ENCODE results near the gene HCRTR1. TPM values are rescaled to one million over a fixed set of nuclear protein-coding genes. Genes with fewer than 3 reads are reported as not detected.
A peak's percentile ranks its signal among the peaks of the same experiment; 100 is the strongest.

Gene HCRTR1
- total and polyA plus RNA-seq, 2 experiments from 2014 or later = not detected

DNA sequence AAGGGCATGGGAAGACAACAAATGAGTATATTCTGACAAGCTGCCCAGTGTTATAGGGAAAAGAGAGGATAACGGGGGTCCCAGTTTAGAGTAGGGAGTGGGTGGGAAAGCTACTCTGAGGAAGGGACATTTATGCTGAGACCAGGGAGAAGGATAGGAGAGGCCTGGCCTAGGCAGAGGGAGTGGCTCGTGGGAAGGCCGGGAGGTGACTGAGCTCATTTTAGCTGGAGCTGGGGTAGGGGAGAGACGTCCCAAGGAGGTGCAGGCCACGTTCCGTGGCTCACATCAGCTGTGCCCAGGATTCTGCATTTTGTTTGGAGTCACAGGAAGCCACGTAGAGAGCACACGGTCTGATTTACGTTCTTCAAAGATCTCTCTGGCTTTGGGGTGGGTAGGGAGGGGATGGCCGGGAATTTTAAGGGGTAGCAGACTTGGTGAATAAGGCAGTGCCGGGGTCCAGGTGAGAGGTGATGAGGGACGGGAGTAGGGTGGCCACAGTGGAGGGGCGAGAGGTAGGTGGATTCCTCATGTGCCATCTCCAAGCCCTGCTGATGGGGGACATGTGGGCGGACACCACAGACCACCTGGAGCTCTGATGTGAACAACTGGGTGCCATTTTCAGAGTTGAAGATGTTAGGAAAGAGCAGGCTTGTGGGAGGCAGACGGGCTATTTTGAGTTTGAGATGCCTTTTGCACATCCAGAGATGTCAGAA is 36.4 kb upstream of the HCRTR1 start:
- in situ Hi-C loops (cut with MboI) = no loop called here
- H3K9ac ChIP-seq = no peak overlapping the region
- no peak overlapping the region for H3K4me3 ChIP-seq
- no peaks in the 10 kb centered on the region for H3K9me2 ChIP-seq (ENCODE audit: insufficient read depth)
- no peak for DNase-seq
- no peaks in the 10 kb centered on the region for H3K79me2 ChIP-seq (ENCODE audit: insufficient read depth)
- no peak overlapping the region for H3K27ac ChIP-seq
- H2AFZ ChIP-seq = no peak overlapping the region
- H3K27me3 ChIP-seq (replicated peaks; ENCODE audit: insufficient read depth) = no peaks in the 10 kb centered on the region
- WGBS, 2 experiments (ENCODE audit: low coverage in 1 of 2, low lambda C conversion rate in 2 of 2, missing lambda C conversion rate in 2 of 2) = 91 to 93% methylated on average over 15 of the region's 15 CpGs
- H3K4me1 ChIP-seq (ENCODE audit: insufficient read depth) = peaks cover 18% of the 10 kb centered on the region
- no peak overlapping the region for H3K4me2 ChIP-seq (ENCODE audit: unreplicated experiment)
- TF ChIP-seq EZH2phosphoT487 (IDR thresholded peaks at IDR 0.05; ENCODE audit: insufficient read depth, low read depth) (no peak), EZH2 (IDR thresholded peaks at IDR 0.05; ENCODE audit: insufficient read depth, poor library complexity, severe bottlenecking) (no peak)
- no peaks in the 10 kb centered on the region for H4K20me1 ChIP-seq (ENCODE audit: insufficient read depth)
- no peaks in the 10 kb centered on the region for H3K9me3 ChIP-seq (ENCODE audit: low read depth)
- peaks cover 8% of the 10 kb centered on the region; the same call in 1 of the 2 replicates for H3F3A ChIP-seq (ENCODE audit: insufficient read depth)
- H3K36me3 ChIP-seq (ENCODE audit: low read depth) = no peaks in the 10 kb centered on the region

DNA sequence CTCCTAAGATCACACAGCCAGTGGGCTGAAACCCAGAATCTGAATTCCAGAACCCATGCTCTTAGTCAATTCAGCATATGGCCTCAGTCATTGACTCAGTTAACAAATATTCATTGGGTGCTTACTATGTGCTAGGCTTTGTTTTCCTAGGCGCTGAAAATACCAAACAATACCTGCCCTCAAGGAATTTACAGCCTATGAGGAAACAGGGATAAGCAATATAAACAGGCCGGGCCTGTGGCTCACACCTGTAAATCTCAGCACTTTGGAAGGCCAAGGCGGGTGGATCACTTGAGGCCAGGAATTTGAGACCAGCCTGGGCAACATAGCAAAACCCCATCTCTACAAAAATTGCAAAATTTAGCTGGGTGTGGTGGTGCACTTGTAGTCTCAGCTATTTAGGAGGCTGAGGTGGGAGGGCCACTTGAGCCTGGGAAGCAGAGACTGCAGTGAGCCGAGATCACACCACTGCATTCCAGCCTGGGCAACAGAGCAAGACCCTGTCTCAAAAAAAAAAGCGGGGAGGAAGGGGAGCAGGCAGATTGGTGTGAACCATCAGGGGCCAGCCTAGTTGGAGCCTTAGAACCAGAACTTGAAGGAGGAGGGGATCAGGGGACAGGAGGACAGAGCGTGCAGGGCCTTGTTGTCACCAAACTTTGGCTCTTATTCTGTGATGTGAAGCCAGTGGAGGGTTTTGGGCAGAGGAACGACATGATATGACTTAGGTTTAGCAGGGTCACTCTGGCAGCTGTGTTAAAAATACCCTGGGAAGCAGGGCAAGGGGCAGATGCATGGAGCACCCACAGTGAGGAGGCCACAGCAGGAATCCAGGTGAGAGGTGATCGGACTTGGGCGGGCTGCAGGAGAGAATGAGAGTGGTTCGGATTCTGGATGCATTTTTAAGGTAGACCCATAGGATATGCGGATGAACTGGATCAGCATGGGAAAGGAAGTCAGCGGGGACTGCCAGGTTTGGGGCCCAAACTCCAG is 35.4 kb upstream of the HCRTR1 start:
- TF ChIP-seq EZH2phosphoT487 (IDR thresholded peaks at IDR 0.05; ENCODE audit: insufficient read depth, low read depth) = no peak
- no peak for TF ChIP-seq EZH2 (IDR thresholded peaks at IDR 0.05; ENCODE audit: insufficient read depth, poor library complexity, severe bottlenecking)
- WGBS, 2 experiments (ENCODE audit: low coverage in 1 of 2, low lambda C conversion rate in 2 of 2, missing lambda C conversion rate in 2 of 2) = 82 to 85% methylated on average over 11 to 12 of the region's 12 CpGs
- peaks cover 13% of the 10 kb centered on the region for H3K4me1 ChIP-seq (ENCODE audit: insufficient read depth)

DNA sequence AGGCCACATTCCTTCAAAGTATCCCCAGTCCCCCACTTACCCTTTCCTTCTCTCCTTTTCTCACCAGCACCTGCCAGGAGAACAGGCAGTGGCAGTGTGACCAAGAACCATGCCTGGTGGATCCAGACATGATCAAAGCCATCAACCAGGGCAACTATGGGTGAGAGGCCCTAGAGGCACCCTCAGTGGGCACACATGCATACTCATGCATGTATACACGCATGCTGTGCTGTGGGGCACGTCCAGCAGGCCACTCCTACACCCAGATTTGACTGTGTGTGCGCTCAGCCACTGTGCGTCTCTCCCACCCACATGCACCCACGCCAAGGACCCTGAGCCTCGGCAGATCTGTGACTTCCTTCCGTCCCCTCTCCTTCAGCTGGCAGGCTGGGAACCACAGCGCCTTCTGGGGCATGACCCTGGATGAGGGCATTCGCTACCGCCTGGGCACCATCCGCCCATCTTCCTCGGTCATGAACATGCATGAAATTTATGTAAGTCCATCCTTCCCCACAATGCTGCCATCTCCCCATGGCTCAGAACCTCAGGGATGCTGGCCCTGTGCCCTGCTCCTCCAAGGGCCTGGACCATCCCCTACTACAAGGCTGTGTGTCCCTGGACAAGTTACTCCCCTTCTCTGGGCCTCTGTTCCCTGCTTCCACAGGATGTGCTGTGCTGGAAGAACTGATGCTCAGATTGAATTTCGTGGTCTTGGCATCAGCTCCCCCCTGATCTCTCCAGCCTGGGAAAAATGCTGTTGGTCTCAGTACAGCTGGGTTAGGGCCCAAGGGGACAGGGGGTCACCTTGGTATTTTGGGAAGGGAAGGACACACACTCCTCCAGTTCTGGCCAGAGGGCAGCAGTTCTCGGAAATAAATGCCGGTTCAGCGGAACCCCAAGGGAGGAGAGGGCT is 34.2 kb upstream of the HCRTR1 start:
- H3K4me3 ChIP-seq = no peak overlapping the region
- peaks cover 8% of the 10 kb centered on the region; the same call in 1 of the 2 replicates for H3F3A ChIP-seq (ENCODE audit: insufficient read depth)
- DNase-seq = no peak
- no peak overlapping the region for H3K4me2 ChIP-seq (ENCODE audit: unreplicated experiment)
- no peak for TF ChIP-seq EZH2 (IDR thresholded peaks at IDR 0.05; ENCODE audit: insufficient read depth, poor library complexity, severe bottlenecking)
- no peak for TF ChIP-seq EZH2phosphoT487 (IDR thresholded peaks at IDR 0.05; ENCODE audit: insufficient read depth, low read depth)
- H3K27ac ChIP-seq = no peak overlapping the region
- H3K9me3 ChIP-seq (ENCODE audit: low read depth) = no peaks in the 10 kb centered on the region
- no peaks in the 10 kb centered on the region for H3K9me2 ChIP-seq (ENCODE audit: insufficient read depth)
- H2AFZ ChIP-seq = no peak overlapping the region
- H3K9ac ChIP-seq = no peak overlapping the region
- in situ Hi-C loops (cut with MboI) = no loop called here
- no peaks in the 10 kb centered on the region for H3K36me3 ChIP-seq (ENCODE audit: low read depth)
- WGBS, 2 experiments (ENCODE audit: low coverage in 1 of 2, low lambda C conversion rate in 2 of 2, missing lambda C conversion rate in 2 of 2) = 91 to 93% methylated on average over 16 of the region's 16 CpGs
- H3K4me1 ChIP-seq (ENCODE audit: insufficient read depth) = peaks cover 12% of the 10 kb centered on the region
- H3K79me2 ChIP-seq (ENCODE audit: insufficient read depth) = no peaks in the 10 kb centered on the region
- no peaks in the 10 kb centered on the region for H4K20me1 ChIP-seq (ENCODE audit: insufficient read depth)
- H3K27me3 ChIP-seq (replicated peaks; ENCODE audit: insufficient read depth) = no peaks in the 10 kb centered on the region

More for the DNA sequence above, 35.4 kb upstream of the HCRTR1 start:
- H2AFZ ChIP-seq = no peak overlapping the region
- no peak overlapping the region for H3K9ac ChIP-seq
- H3K36me3 ChIP-seq (ENCODE audit: low read depth) = no peaks in the 10 kb centered on the region
- in situ Hi-C loops (cut with MboI) = no loop called here
- no peak overlapping the region for H3K27ac ChIP-seq
- H3K27me3 ChIP-seq (replicated peaks; ENCODE audit: insufficient read depth) = no peaks in the 10 kb centered on the region
- H3K4me3 ChIP-seq = no peak overlapping the region
- peak; percentile 42 for DNase-seq
- H3F3A ChIP-seq (ENCODE audit: insufficient read depth) = peaks cover 8% of the 10 kb centered on the region; the same call in 1 of the 2 replicates
- no peaks in the 10 kb centered on the region for H3K79me2 ChIP-seq (ENCODE audit: insufficient read depth)
- H3K9me2 ChIP-seq (ENCODE audit: insufficient read depth) = no peaks in the 10 kb centered on the region
- H3K9me3 ChIP-seq (ENCODE audit: low read depth) = no peaks in the 10 kb centered on the region
- H4K20me1 ChIP-seq (ENCODE audit: insufficient read depth) = no peaks in the 10 kb centered on the region
- no peak overlapping the region for H3K4me2 ChIP-seq (ENCODE audit: unreplicated experiment)

All from GM23248 (cell line).